B cell (primary cell): Measurements from ENCODE around the gene SH3BP2. TPM values are rescaled to one million over a fixed set of nuclear protein-coding genes. Genes with fewer than 3 reads are reported as not detected.
A peak's percentile ranks its signal among the peaks of the same experiment; 100 is the strongest.

Source experiments
- ATAC-seq: fragments of 200-7000 bp; cut with Tn5 transposase; one replicate; pipeline ENCODE4 v1.10.0; 2021; ENCODE audit warnings: low read depth, mild to moderate bottlenecking, moderate number of reproducible peaks, moderate library complexity
- CTCF ChIA-PET: fragments of 350-600 bp; sonication (Branson Sonifier 250); formaldehyde crosslinking; loops from one replicate; lab custom pipeline; 2021; ENCODE audit warnings: antibody characterized with exemption, inconsistent platforms; lab: Charles Lee
- POLR2A ChIA-PET: fragments of 350-600 bp; sonication (Branson Sonifier 250); formaldehyde crosslinking; loops from one replicate; lab custom pipeline; 2021; ENCODE audit warnings: antibody characterized with exemption; lab: Charles Lee
- DNase-seq: peaks from one replicate; pipeline ENCODE4 v3.0.0; 2013
- H2AFZ ChIP-seq: 2 replicates; pipeline ENCODE4 v1.6.1; 2012; ENCODE audit warnings: mild to moderate bottlenecking, low read depth, low read length; ENCODE audit not compliant: insufficient read depth, poor library complexity, severe bottlenecking
- H3K27ac ChIP-seq, 2 donors: 1 replicate in 1 of 2; 2 replicates in 1 of 2; pipeline ENCODE4 v1.5.1; 2012 to 2013; ENCODE audit warnings: low read length in 2 of 2, mild to moderate bottlenecking in 2 of 2, moderate library complexity in 1 of 2
- H3K27me3 ChIP-seq, 4 experiments: fragments of 200-600 bp in 1 of 4; sonication (generic) in 1 of 4; replicated peaks in 1 of 4; 1 replicate in 2 of 4; 2 replicates in 2 of 4; pipeline versions ENCODE4 v1.6.1 to v1.7.0; 2013 to 2016; ENCODE audit warnings: low read length in 3 of 4, mild to moderate bottlenecking in 2 of 4, mixed read lengths in 1 of 4, moderate library complexity in 1 of 4; ENCODE audit not compliant: insufficient read depth in 4 of 4, control insufficient read depth in 3 of 4; ENCODE audit errors: control extremely low read depth in 1 of 4
- H3K36me3 ChIP-seq, 2 experiments: replicated peaks in 1 of 2; 1 replicate in 1 of 2; 2 replicates in 1 of 2; pipeline versions ENCODE4 v1.6.1 to v1.7.1; 2013; ENCODE audit warnings: low read length in 1 of 2; ENCODE audit not compliant: insufficient read depth in 2 of 2, control insufficient read depth in 1 of 2; ENCODE audit errors: control extremely low read depth in 1 of 2, extremely low read depth in 1 of 2
- H3K4me1 ChIP-seq, 2 donors: fragments of 200-600 bp in 1 of 2; sonication (generic) in 1 of 2; 1 replicate in 1 of 2; 2 replicates in 1 of 2; pipeline versions ENCODE4 v1.5.1 to v1.6.1; 2013 to 2017; ENCODE audit warnings: low read length in 2 of 2; ENCODE audit not compliant: control insufficient read depth in 2 of 2, insufficient read depth in 2 of 2
- H3K4me2 ChIP-seq: replicated peaks from 2 replicates; pipeline ENCODE3; 2012; ENCODE audit warnings: mild to moderate bottlenecking, low read depth, low read length; ENCODE audit not compliant: poor library complexity, severe bottlenecking
- H3K4me3 ChIP-seq, 5 experiments: fragments of 200-600 bp in 1 of 5; sonication (generic) in 1 of 5; 1 replicate in 3 of 5; 2 replicates in 2 of 5; pipeline versions ENCODE4 v1.5.1 to v1.7.0; 2011 to 2016; ENCODE audit warnings: low read length in 4 of 5, mild to moderate bottlenecking in 4 of 5, low read depth in 2 of 5, control low read depth in 1 of 5, moderate library complexity in 1 of 5; ENCODE audit not compliant: insufficient read depth in 1 of 5; ENCODE audit errors: control extremely low read depth in 1 of 5, extremely low read depth in 1 of 5
- H3K79me2 ChIP-seq: fragments of 200-600 bp; sonication (generic); one replicate; pipeline ENCODE4 v1.6.0; 2016; ENCODE audit warnings: low read length; ENCODE audit not compliant: control insufficient read depth, insufficient read depth
- H3K9ac ChIP-seq: fragments of 200-600 bp; sonication (generic); 2 replicates; pipeline ENCODE4 v1.6.1; 2017; ENCODE audit warnings: mild to moderate bottlenecking, low read length, moderate library complexity
- H3K9me3 ChIP-seq, 3 donors: one replicate each; pipeline versions ENCODE4 v1.6.1 to v1.7.1; 2013; ENCODE audit warnings: low read length in 2 of 3; ENCODE audit not compliant: control insufficient read depth in 2 of 3, insufficient read depth in 1 of 3; ENCODE audit errors: control extremely low read depth in 1 of 3
- H4K20me1 ChIP-seq: 2 replicates; pipeline ENCODE4 v1.6.0; 2012; ENCODE audit warnings: mild to moderate bottlenecking, low read length; ENCODE audit not compliant: insufficient read depth, control insufficient read depth, poor library complexity, severe bottlenecking
- H3K27ac Mint-ChIP-seq: one replicate; pipeline ENCODE4 v1.8.0; 2021; ENCODE audit warnings: mixed read lengths
- H3K27me3 Mint-ChIP-seq: one replicate; pipeline ENCODE4 v1.8.0; 2021; ENCODE audit warnings: mixed read lengths
- H3K4me1 Mint-ChIP-seq: one replicate; pipeline ENCODE4 v1.8.0; 2021; ENCODE audit warnings: mixed read lengths
- H3K4me3 Mint-ChIP-seq: one replicate; pipeline ENCODE4 v1.8.0; 2021; ENCODE audit warnings: mixed read lengths
- H3K9me3 Mint-ChIP-seq: one replicate; pipeline ENCODE4 v1.8.0; 2022; ENCODE audit warnings: mixed read lengths; ENCODE audit not compliant: insufficient read depth
- CTCF ChIP-seq: fragments of 200-600 bp; IDR thresholded peaks from one replicate; pipeline ENCODE4 v1.8.0; 2022; ENCODE audit warnings: antibody characterized with exemption, mild to moderate bottlenecking
- EZH2 ChIP-seq: IDR thresholded peaks from 2 replicates; pipeline ENCODE4 v1.6.1; 2012; ENCODE audit warnings: borderline replicate concordance, low read depth, mild to moderate bottlenecking, moderate library complexity, low read length; ENCODE audit not compliant: insufficient read depth, poor library complexity, severe bottlenecking
- WGBS: methylation state at CpG from one replicate; pipeline ENCODE4 v1.1.5; 2013; ENCODE audit warnings: missing lambda C conversion rate; ENCODE audit not compliant: insufficient coverage; 5-methylcytosine and 5-hydroxymethylcytosine counted together
- intact Hi-C: fragments of 100-400 bp; cut with micrococcal nuclease; formaldehyde crosslinking; loops from one replicate; pipeline ENCODE4 v1.10.0; 2022
- polyA plus RNA-seq: library from polyadenylated mRNA; depleted of rRNA; stranded (reverse); fragments of >200 nt; gene quantifications from 2 replicates; pipeline ENCODE4 v1.2.3, GENCODE V29; 2012
- total RNA-seq, 2 donors: library from RNA; stranded (reverse); fragments of 120-200 nt in 1 of 2; gene quantifications; 1 replicate in 1 of 2; 2 replicates in 1 of 2; pipeline versions ENCODE4 v1.2.3 to v1.2.4, GENCODE V29; 2013 to 2022

Gene SH3BP2
- total and polyA plus RNA-seq, 2 donors (not counting 1 experiment from before 2014, with no cell fraction given): 30.8 to 219 TPM

GRCh38 chr4:2820216-2820982 lies 27.5 kb downstream of the SH3BP2 start:
- Histone ChIP-seq H3K27ac (no peak overlapping the region), H3K9me3 (no peaks in the 10 kb centered on the region), H3K79me2 (peaks cover 79% of the 10 kb centered on the region), H2AFZ (no peak overlapping the region), H3K4me1 (peaks cover 33 to 44% of the 10 kb centered on the region in 2 donors), H3K4me2 (peak overlapping the region; percentile 8), H3K9ac (no peak overlapping the region), H3K36me3 (peaks cover under 1 to 63% of the 10 kb centered on the region in 2 experiments), H3K4me3 (no peak overlapping the region), H3K27me3 (no peaks in the 10 kb centered on the region), H4K20me1 (peaks cover 88% of the 10 kb centered on the region)
- ATAC-seq (no peak), DNase-seq (no peak)
- CTCF ChIA-PET: no interaction called here
- intact Hi-C loops: no loop called here
- TF ChIP-seq CTCF (no peak), EZH2 (no peak)
- no peaks in the 10 kb centered on the region for H3K9me3 Mint-ChIP-seq
- 95% methylated on average over 11 of the region's 13 CpGs for whole genome bisulfite sequencing
- no peak overlapping the region for H3K27ac Mint-ChIP-seq
- H3K4me3 Mint-ChIP-seq: no peak overlapping the region
- H3K4me1 Mint-ChIP-seq: peaks cover 33% of the 10 kb centered on the region
- POLR2A ChIA-PET: no interaction called here
- H3K27me3 Mint-ChIP-seq: no peaks in the 10 kb centered on the region
